ENCODE data around the gene PDHX. TPM values are rescaled to one million over a fixed set of nuclear protein-coding genes. Genes with fewer than 3 reads are reported as not detected.

The PDHX gene
- total RNA-seq = 10.2 and 18.6 TPM in 2 replicates

DNA sequence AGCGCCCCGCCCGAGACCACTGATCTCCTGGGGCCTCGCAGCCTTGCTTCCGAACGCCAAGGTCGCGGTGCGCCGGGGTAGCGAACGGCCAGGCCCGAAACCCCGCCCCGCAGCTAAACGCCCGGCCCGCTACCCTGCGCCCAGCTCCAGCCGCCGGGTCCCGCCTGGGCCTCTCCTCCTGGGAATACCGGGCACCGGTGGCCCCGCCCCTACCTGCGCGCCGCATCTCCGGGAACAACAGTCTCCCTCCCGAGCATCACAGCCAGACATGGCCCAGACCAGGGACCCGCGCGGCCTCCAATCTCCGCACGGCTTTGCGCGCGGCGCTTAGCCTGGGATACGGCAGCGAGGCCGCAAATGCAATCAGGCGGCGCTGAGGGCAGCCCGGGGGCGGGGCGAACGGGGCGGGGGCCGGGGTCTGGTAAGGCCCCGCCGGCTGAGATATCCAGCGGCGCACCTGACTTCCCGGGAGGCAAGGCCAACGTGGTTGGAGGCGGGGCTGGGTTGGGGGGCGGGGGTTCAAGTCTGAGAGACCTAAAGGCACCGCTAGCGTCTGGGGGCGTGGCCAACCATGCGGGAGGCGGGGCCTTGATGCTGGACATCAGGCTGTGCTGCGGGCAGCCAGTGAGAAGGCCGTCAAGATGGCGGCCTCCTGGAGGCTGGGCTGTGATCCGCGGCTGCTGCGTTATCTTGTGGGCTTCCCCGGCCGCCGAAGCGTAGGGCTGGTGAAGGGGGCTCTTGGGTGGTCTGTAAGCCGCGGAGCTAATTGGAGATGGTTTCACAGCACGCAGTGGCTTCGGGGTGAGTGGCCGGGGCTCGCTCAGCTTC is at the start of gene PDHX, which contains the start of gene APIP:
TSS of gene PDHX (plus strand) at position 604 of the 828 bp plus-strand sequence. CDS start at position 642, 38 bp downstream.
TSS of gene APIP (minus strand) at position 365 of the 828 bp plus-strand sequence. CDS start at position 270, 95 bp downstream.

Other genes starting within 250 kb of the PDHX start
- 14.6 and 16.5 TPM in 2 replicates for gene APIP, start 239 bp upstream of the PDHX start, total RNA-seq
- gene CD44, start 222.6 kb downstream of the PDHX start, total RNA-seq = 62.2 and 95.9 TPM in 2 replicates

Measured in pericardium fibroblast (primary cell).